ENCODE measurements around the gene PBX4. TPM values are rescaled to one million over a fixed set of nuclear protein-coding genes. Genes with fewer than 3 reads are reported as not detected.

PBX4 gene
- total and polyA plus RNA-seq, 2 of the 8 experiments (the other 6 are each of a cell fraction or from before 2014, with no cell fraction given), result 3.4 to 3.8 TPM

GRCh38 chr19:19654441-19654840 lies 36.0 kb upstream of the PBX4 start (continued):
- TF ChIP-seq CHD7 (IDR thresholded peaks at IDR 0.05; ENCODE audit: insufficient replicate concordance, low read length), result no peak
- no peak for TF ChIP-seq JUN (IDR thresholded peaks at IDR 0.05; ENCODE audit: low read depth, low read length)
- TF ChIP-seq TAF1 (IDR thresholded peaks at IDR 0.05; ENCODE audit: low read depth, low read length), result no peak
- TF ChIP-seq EGR1 (IDR thresholded peaks at IDR 0.05; ENCODE audit: borderline replicate concordance, low read depth, low read length), result no peak
- no peak for TF ChIP-seq TAF7 (optimal IDR thresholded peaks at IDR 0.05; ENCODE audit: borderline replicate concordance, low read depth, low read length)
- TF ChIP-seq SRF (IDR thresholded peaks at IDR 0.05; ENCODE audit: low read depth, low read length), result no peak
- TF ChIP-seq ASH2L (IDR thresholded peaks at IDR 0.05; ENCODE audit: low read length), result no peak
